Ishikawa (cell line): ENCODE measurements around the gene EXT2.

ENCODE experiments used
- CREB1 ChIP-seq: IDR thresholded peaks from 2 replicates; pipeline ENCODE4 v1.6.1; 2012; ENCODE audit warnings: low read depth
- EGR1 ChIP-seq: IDR thresholded peaks from 2 replicates; pipeline ENCODE4 v1.6.1; 2012
- EP300 ChIP-seq: IDR thresholded peaks from 2 replicates; pipeline ENCODE4 v1.6.1; 2012; ENCODE audit warnings: borderline replicate concordance
- FOXM1 ChIP-seq: IDR thresholded peaks from 2 replicates; pipeline ENCODE4 v1.6.1; 2012; ENCODE audit warnings: low read depth, borderline replicate concordance
- MAX ChIP-seq: IDR thresholded peaks from 2 replicates; pipeline ENCODE4 v1.6.1; 2012
- NFIC ChIP-seq: IDR thresholded peaks from 2 replicates; pipeline ENCODE4 v1.6.1; 2012
- RAD21 ChIP-seq: IDR thresholded peaks from 2 replicates; pipeline ENCODE4 v1.6.1; 2012; ENCODE audit warnings: low read depth
- TAF1 ChIP-seq: IDR thresholded peaks from 2 replicates; pipeline ENCODE4 v1.6.1; 2012; ENCODE audit warnings: low read depth, mild to moderate bottlenecking
- TCF12 ChIP-seq: IDR thresholded peaks from 2 replicates; pipeline ENCODE4 v1.6.1; 2012; ENCODE audit warnings: low read depth
- TEAD4 ChIP-seq: IDR thresholded peaks from 2 replicates; pipeline ENCODE4 v1.6.1; 2012
- USF1 ChIP-seq: IDR thresholded peaks from 2 replicates; pipeline ENCODE4 v1.6.1; 2012
- YY1 ChIP-seq: IDR thresholded peaks from 2 replicates; pipeline ENCODE4 v1.6.1; 2012; ENCODE audit warnings: low read depth
- TF ChIP-seq, protein P1 (sequence below): IDR thresholded peaks from 2 replicates; pipeline ENCODE4 v1.6.1; 2012; ENCODE audit warnings: low read depth, mild to moderate bottlenecking

DNA sequence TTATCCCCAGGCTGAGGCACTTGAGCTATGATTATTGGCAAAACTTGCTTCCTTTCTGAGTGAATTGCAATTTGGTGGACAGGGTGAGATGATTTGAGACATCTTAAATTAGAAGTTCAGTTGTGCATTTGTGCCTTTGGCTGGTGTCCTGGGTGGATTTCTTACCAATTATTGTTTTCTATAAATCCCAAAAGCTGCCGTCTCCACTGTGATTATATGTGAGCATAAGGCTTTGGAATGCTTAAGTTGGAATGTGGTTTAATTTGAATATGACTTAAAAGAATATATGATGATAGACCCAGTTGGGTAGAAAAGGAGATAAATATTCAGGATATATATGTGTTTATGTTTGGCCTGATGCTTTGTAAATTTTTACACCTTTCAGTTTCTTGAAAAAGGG is 70.0 kb downstream of the EXT2 start:
- TF ChIP-seq FOXM1 (no peak), CREB1 (no peak), TEAD4 (no peak), TAF1 (no peak), EGR1 (no peak), EP300 (no peak), RAD21 (no peak), NFIC (no peak), MAX (no peak), YY1 (no peak), USF1 (no peak), TCF12 (no peak)
- TF ChIP-seq, protein P1, sequence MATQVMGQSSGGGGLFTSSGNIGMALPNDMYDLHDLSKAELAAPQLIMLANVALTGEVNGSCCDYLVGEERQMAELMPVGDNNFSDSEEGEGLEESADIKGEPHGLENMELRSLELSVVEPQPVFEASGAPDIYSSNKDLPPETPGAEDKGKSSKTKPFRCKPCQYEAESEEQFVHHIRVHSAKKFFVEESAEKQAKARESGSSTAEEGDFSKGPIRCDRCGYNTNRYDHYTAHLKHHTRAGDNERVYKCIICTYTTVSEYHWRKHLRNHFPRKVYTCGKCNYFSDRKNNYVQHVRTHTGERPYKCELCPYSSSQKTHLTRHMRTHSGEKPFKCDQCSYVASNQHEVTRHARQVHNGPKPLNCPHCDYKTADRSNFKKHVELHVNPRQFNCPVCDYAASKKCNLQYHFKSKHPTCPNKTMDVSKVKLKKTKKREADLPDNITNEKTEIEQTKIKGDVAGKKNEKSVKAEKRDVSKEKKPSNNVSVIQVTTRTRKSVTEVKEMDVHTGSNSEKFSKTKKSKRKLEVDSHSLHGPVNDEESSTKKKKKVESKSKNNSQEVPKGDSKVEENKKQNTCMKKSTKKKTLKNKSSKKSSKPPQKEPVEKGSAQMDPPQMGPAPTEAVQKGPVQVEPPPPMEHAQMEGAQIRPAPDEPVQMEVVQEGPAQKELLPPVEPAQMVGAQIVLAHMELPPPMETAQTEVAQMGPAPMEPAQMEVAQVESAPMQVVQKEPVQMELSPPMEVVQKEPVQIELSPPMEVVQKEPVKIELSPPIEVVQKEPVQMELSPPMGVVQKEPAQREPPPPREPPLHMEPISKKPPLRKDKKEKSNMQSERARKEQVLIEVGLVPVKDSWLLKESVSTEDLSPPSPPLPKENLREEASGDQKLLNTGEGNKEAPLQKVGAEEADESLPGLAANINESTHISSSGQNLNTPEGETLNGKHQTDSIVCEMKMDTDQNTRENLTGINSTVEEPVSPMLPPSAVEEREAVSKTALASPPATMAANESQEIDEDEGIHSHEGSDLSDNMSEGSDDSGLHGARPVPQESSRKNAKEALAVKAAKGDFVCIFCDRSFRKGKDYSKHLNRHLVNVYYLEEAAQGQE, result no peak
